H1 (cell line): Measurements from ENCODE around the gene PCDHGA11. TPM values are rescaled to one million over a fixed set of nuclear protein-coding genes. Genes with fewer than 3 reads are reported as not detected.
"Not testable (repeated sequence)": the region's sequence is repeated elsewhere in the genome, so short reads cannot be mapped to it uniquely, and the experiment has no call there.

Experiments used
- CTCF ChIA-PET: fragments of 300-600 bp; sonication (Branson Sonifier 250); formaldehyde crosslinking; loops from one replicate; lab custom pipeline; 2021; ENCODE audit not compliant: partially characterized antibody; lab: Charles Lee
- POLR2A ChIA-PET: fragments of 300-600 bp; sonication (Branson Sonifier 250); formaldehyde crosslinking; loops from one replicate; lab custom pipeline; 2021; ENCODE audit warnings: inconsistent platforms; ENCODE audit not compliant: partially characterized antibody; lab: Charles Lee
- DNase-seq, 2 experiments: peaks; one replicate each; pipeline versions ENCODE4 v3.0.0 to v3.0.0-alpha.2; 2010 to 2022; ENCODE audit warnings: low spot score in 2 of 2, low read depth in 1 of 2, mixed read lengths in 1 of 2
- FAIRE-seq: peaks from 2 replicates; lab custom pipeline; 2011; peaks lifted over from hg19 to GRCh38; lab: Jason Lieb, UNC
- H2AFZ ChIP-seq: 2 replicates; pipeline ENCODE4 v1.8.1; 2012; ENCODE audit warnings: low read length, inconsistent platforms
- H2AK5ac ChIP-seq: 2 replicates; pipeline ENCODE4 v1.6.1; 2013; ENCODE audit warnings: low read depth, low read length
- H2BK120ac ChIP-seq: replicated peaks from 2 replicates; pipeline ENCODE3; 2013; ENCODE audit warnings: low read depth, low read length, inconsistent platforms
- H2BK12ac ChIP-seq: 2 replicates; pipeline ENCODE4 v1.6.1; 2013; ENCODE audit warnings: low read depth, low read length
- H2BK15ac ChIP-seq: 2 replicates; pipeline ENCODE4 v1.6.1; 2013; ENCODE audit warnings: low read length
- H2BK20ac ChIP-seq: 2 replicates; pipeline ENCODE4 v1.6.1; 2013; ENCODE audit warnings: low read length
- H2BK5ac ChIP-seq: 2 replicates; pipeline ENCODE4 v1.6.1; 2013; ENCODE audit warnings: low read depth, low read length
- H3K14ac ChIP-seq: 2 replicates; pipeline ENCODE4 v1.6.1; 2013; ENCODE audit warnings: inconsistent platforms; ENCODE audit not compliant: insufficient read length
- H3K18ac ChIP-seq: 2 replicates; pipeline ENCODE4 v1.6.1; 2013; ENCODE audit warnings: low read length; ENCODE audit errors: extremely low read depth
- H3K23ac ChIP-seq: 2 replicates; pipeline ENCODE4 v1.6.1; 2013; ENCODE audit warnings: inconsistent platforms; ENCODE audit not compliant: insufficient read length
- H3K23me2 ChIP-seq: 2 replicates; pipeline ENCODE4 v1.6.1; 2013; ENCODE audit warnings: low read depth, low read length
- H3K27ac ChIP-seq: 2 replicates; pipeline ENCODE4 v1.6.1; 2011; ENCODE audit warnings: low read depth, low read length, inconsistent platforms
- H3K27me3 ChIP-seq, 4 experiments: replicated peaks in 1 of 4; 1 replicate in 1 of 4; 2 replicates in 3 of 4; pipeline versions ENCODE4 v1.6.1 to v1.8.1; 2011 to 2013; ENCODE audit warnings: low read length in 3 of 4, mild to moderate bottlenecking in 3 of 4, inconsistent platforms in 2 of 4, mixed read lengths in 2 of 4, moderate library complexity in 1 of 4; ENCODE audit not compliant: control insufficient read depth in 3 of 4, insufficient read depth in 3 of 4; ENCODE audit errors: extremely low read depth in 1 of 4
- H3K36me3 ChIP-seq, 4 experiments: 2 replicates each; pipeline versions ENCODE4 v1.6.1 to v1.8.1; 2011 to 2013; ENCODE audit warnings: mild to moderate bottlenecking in 4 of 4, low read length in 3 of 4, moderate library complexity in 2 of 4, control low read depth in 1 of 4, inconsistent platforms in 1 of 4; ENCODE audit not compliant: insufficient read depth in 4 of 4, control insufficient read depth in 2 of 4
- H3K4ac ChIP-seq: replicated peaks from 2 replicates; pipeline ENCODE3; 2013; ENCODE audit warnings: low read length, low read depth, mixed read lengths, inconsistent platforms; ENCODE audit not compliant: insufficient read length
- H3K4me1 ChIP-seq, 4 experiments: replicated peaks in 1 of 4; 1 replicate in 1 of 4; 2 replicates in 3 of 4; pipeline versions ENCODE4 v1.6.1 to v1.8.1; 2011 to 2013; ENCODE audit warnings: low read length in 3 of 4, inconsistent platforms in 2 of 4, mixed read lengths in 1 of 4; ENCODE audit not compliant: insufficient read depth in 4 of 4, control insufficient read depth in 3 of 4
- H3K4me2 ChIP-seq, 2 experiments: 2 replicates each; pipeline versions ENCODE4 v1.6.1 to v1.8.1; 2011 to 2013; ENCODE audit warnings: low read depth in 2 of 2, low read length in 2 of 2, control low read depth in 1 of 2, inconsistent platforms in 1 of 2, mild to moderate bottlenecking in 1 of 2; ENCODE audit not compliant: insufficient read depth in 1 of 2
- H3K4me3 ChIP-seq, 4 experiments: fragments of 200-600, 300-600 bp in 1 of 4; sonication (generic), shearing (Covaris generic), sonication (Bioruptor Twin) in 1 of 4; 2 replicates each; pipeline versions ENCODE4 v1.5.1 to v1.8.1; 2011 to 2016; ENCODE audit warnings: low read length in 4 of 4, low read depth in 3 of 4, control low read depth in 2 of 4, inconsistent platforms in 2 of 4, mild to moderate bottlenecking in 2 of 4, mixed read lengths in 1 of 4, moderate library complexity in 1 of 4; ENCODE audit not compliant: insufficient read depth in 2 of 4; ENCODE audit errors: extremely low read depth in 1 of 4
- H3K56ac ChIP-seq: replicated peaks from 2 replicates; pipeline ENCODE3; 2013; ENCODE audit warnings: low read depth, mild to moderate bottlenecking, mixed read lengths, low read length, inconsistent platforms; ENCODE audit not compliant: insufficient read length
- H3K79me1 ChIP-seq: 2 replicates; pipeline ENCODE4 v1.6.1; 2013; ENCODE audit warnings: low read depth, low read length, control low read depth
- H3K79me2 ChIP-seq, 2 experiments: 2 replicates each; pipeline versions ENCODE4 v1.6.1 to v1.8.1; 2012 to 2013; ENCODE audit warnings: low read length in 2 of 2, mild to moderate bottlenecking in 2 of 2, inconsistent platforms in 1 of 2; ENCODE audit not compliant: insufficient read depth in 2 of 2, control insufficient read depth in 1 of 2
- H3K9ac ChIP-seq, 4 experiments: replicated peaks in 1 of 4; 1 replicate in 1 of 4; 2 replicates in 3 of 4; pipeline versions ENCODE4 v1.6.1 to v1.8.1; 2011 to 2013; ENCODE audit warnings: low read depth in 3 of 4, low read length in 3 of 4, control low read depth in 2 of 4, mild to moderate bottlenecking in 2 of 4, moderate library complexity in 2 of 4, inconsistent platforms in 1 of 4; ENCODE audit errors: extremely low read depth in 1 of 4
- H3K9me3 ChIP-seq, 2 experiments: 2 replicates each; pipeline versions ENCODE4 v1.6.1 to v1.8.1; 2012 to 2013; ENCODE audit warnings: mild to moderate bottlenecking in 2 of 2, moderate library complexity in 2 of 2, control low read depth in 1 of 2, inconsistent platforms in 1 of 2, low read depth in 1 of 2, low read length in 1 of 2, mixed read lengths in 1 of 2; ENCODE audit not compliant: insufficient read depth in 2 of 2
- H4K20me1 ChIP-seq, 2 experiments: replicated peaks in 1 of 2; 2 replicates each; pipeline versions ENCODE3 to v1.8.1; 2011 to 2013; ENCODE audit warnings: inconsistent platforms in 2 of 2, low read length in 2 of 2, mild to moderate bottlenecking in 1 of 2; ENCODE audit not compliant: insufficient read depth in 2 of 2, control insufficient read depth in 1 of 2
- H4K5ac ChIP-seq: 2 replicates; pipeline ENCODE4 v1.6.1; 2013; ENCODE audit warnings: low read length, low read depth, mixed read lengths, inconsistent platforms; ENCODE audit not compliant: insufficient read length
- H4K8ac ChIP-seq: 2 replicates; pipeline ENCODE4 v1.8.0; 2013; ENCODE audit warnings: mild to moderate bottlenecking, moderate library complexity, low read length, inconsistent platforms; ENCODE audit not compliant: insufficient read depth; ENCODE audit errors: extremely low read depth
- H4K91ac ChIP-seq: replicated peaks from 2 replicates; pipeline ENCODE3; 2013; ENCODE audit warnings: low read length, mixed read lengths, inconsistent platforms; ENCODE audit not compliant: insufficient read length
- CTCF ChIP-seq, 3 experiments: IDR thresholded peaks; 1 replicate in 2 of 3; 2 replicates in 1 of 3; pipeline versions ENCODE4 v1.5.1 to v1.6.1; 2011; ENCODE audit warnings: low read length in 3 of 3, mild to moderate bottlenecking in 3 of 3, inconsistent platforms in 2 of 3, low read depth in 1 of 3, moderate library complexity in 1 of 3; ENCODE audit not compliant: insufficient read depth in 1 of 3; ENCODE audit errors: control extremely low read depth in 1 of 3
- RAD21 ChIP-seq, 2 experiments: IDR thresholded peaks in 1 of 2; conservative IDR thresholded peaks in 1 of 2; 2 replicates each; pipeline ENCODE4 v1.6.1; 2011; ENCODE audit warnings: low read depth in 2 of 2, low read length in 2 of 2, improper control_type of control experiment in 1 of 2, inconsistent platforms in 1 of 2, mild to moderate bottlenecking in 1 of 2, moderate library complexity in 1 of 2
- WGBS, 2 experiments: shearing (Covaris generic) in 1 of 2; methylation state at CpG; one replicate each; pipeline versions ENCODE4 v1.1.6 to v1.1.7; 2013 to 2015; ENCODE audit warnings: low lambda C conversion rate in 2 of 2, mixed read lengths in 2 of 2, inconsistent platforms in 1 of 2, low coverage in 1 of 2, missing lambda C conversion rate in 1 of 2; ENCODE audit not compliant: insufficient replicate concordance in 2 of 2, insufficient coverage in 1 of 2, insufficient read length in 1 of 2; ENCODE audit errors: extremely low coverage in 1 of 2, missing lambda C conversion rate in 1 of 2; 5-methylcytosine and 5-hydroxymethylcytosine counted together
- polyA plus RNA-seq, 7 experiments: library from polyadenylated mRNA; depleted of rRNA in 3 of 7; stranded (reverse) in 5 of 7; unstranded in 2 of 7; fragments of >200 nt in 5 of 7; fragments of 200-250 nt in 2 of 7; gene quantifications; 1 replicate in 5 of 7; 2 replicates in 1 of 7; 4 replicates in 1 of 7; pipeline versions ENCODE4 v1.2.1 to v1.2.3, GENCODE V29; 2011 to 2013; ENCODE audit warnings: missing spikeins in 2 of 7, mixed read lengths in 2 of 7
- total RNA-seq: library from RNA; stranded (reverse); fragmentation: NEBNext Ultra II Directional; extraction: Animal tissue kit (Norgen Biotek cat#: 25700); gene quantifications from 2 replicates; pipeline ENCODE4 v1.2.1, GENCODE V29; 2021

PCDHGA11 gene
- total and polyA plus RNA-seq, 2 of the 8 experiments (the other 6 are each of a cell fraction or from before 2014, with no cell fraction given) = 2.2 to 8.2 TPM

DNA sequence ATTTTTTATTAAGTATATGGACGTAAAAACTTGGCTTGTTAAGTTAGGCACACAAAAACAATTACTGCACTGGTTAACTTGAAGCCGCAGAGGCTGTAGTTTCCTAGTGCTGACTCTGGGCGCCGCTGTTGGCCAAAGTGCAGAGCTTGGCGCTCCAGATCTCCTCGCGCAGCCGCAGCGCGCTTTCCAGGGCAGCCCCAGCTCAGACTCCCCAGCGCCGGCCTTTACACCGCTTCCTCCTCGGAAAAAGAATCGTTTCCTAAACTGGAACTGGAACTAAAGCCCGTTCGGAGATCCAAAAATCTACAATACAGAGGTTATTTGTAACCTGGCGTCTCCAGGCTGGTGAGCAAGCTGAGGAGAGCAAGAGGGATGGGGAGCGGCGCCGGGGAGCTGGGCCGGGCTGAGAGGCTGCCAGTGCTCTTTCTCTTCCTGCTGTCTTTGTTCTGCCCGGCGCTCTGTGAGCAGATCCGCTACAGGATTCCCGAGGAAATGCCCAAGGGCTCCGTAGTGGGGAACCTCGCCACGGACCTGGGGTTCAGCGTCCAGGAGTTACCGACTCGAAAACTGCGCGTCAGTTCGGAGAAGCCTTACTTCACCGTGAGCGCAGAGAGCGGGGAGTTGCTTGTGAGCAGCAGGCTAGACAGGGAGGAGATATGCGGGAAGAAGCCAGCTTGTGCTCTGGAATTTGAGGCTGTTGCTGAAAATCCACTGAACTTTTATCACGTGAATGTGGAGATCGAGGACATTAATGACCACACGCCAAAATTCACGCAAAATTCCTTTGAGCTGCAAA lies 22.9 kb upstream of the PCDHGA11 start, which contains the start of gene PCDHGB5:
TSS of gene PCDHGB5 (plus strand) at position 192 of the 796 bp plus-strand sequence. CDS start at position 373, 181 bp downstream.
- H4K5ac ChIP-seq, H3K4me1 ChIP-seq, H3K79me1 ChIP-seq, H4K20me1 ChIP-seq, H4K8ac ChIP-seq, H2BK120ac ChIP-seq, H3K4ac ChIP-seq, H2BK5ac ChIP-seq, DNase-seq, H3K14ac ChIP-seq, H2AK5ac ChIP-seq, H2BK20ac ChIP-seq, H3K9ac ChIP-seq, H4K91ac ChIP-seq, H3K23ac ChIP-seq, H3K23me2 ChIP-seq, H3K4me2 ChIP-seq, H3K56ac ChIP-seq, H3K27ac ChIP-seq, H2AFZ ChIP-seq, H2BK15ac ChIP-seq, H3K18ac ChIP-seq, H3K79me2 ChIP-seq, H3K27me3 ChIP-seq, H2BK12ac ChIP-seq: not testable (repeated sequence)
- TF ChIP-seq RAD21 (IDR thresholded peaks at IDR 0.05 in 1 of 2, conservative IDR thresholded peaks at IDR 0.05 in 1 of 2; ENCODE audit: low read depth in 2 of 2, low read length in 2 of 2) = peak; percentile 17 to 32; a peak in 3 of 4 replicates
- peak in 2 of 3 experiments; percentile 29 to 39; a peak in 2 of 4 replicates for TF ChIP-seq CTCF (IDR thresholded peaks at IDR 0.05; ENCODE audit: control extremely low read depth in 1 of 3, insufficient read depth in 1 of 3, low read depth in 1 of 3, low read length in 3 of 3)
- Histone ChIP-seq H3K36me3 (peaks cover 0 to 14% (median 4%) of the 10 kb centered on the region in 4 experiments; a peak in 6 of 8 replicates), H3K4me3 (peak within 1 kb of the TSS in 1 of 4 experiments; percentile 46; a peak in 1 of 8 replicates), H3K9me3 (peaks cover 48 to 56% of the 10 kb centered on the region in 2 experiments)
- ChIA-PET CTCF (interaction anchor here (0.7 to 4.0 kb wide), 29 partner anchors 9 to 320 kb away, joined by 3 to 34 read pairs (median 5); partner anchors contain the start of genes PCDHB10, PCDHB11, PCDHB15 and PCDHGA10), POLR2A (interaction anchor here (0.6 to 0.9 kb wide), 3 partner anchors 10 to 160 kb away, joined by 3 to 4 read pairs (median 3); no protein-coding TSS in a partner anchor)
- 71% methylated on average over 15 of the region's 43 CpGs; no CpG with 5 or more reads in 1 of the 2 experiments for WGBS, 2 experiments
- FAIRE-seq = peak; percentile 91
